ENCODE measurements around the gene CD6.

The CD6 gene

GRCh38 chr11:61011950-61012736 is 40.7 kb downstream of the CD6 start:
- DNase-seq, result no peak

DNA sequence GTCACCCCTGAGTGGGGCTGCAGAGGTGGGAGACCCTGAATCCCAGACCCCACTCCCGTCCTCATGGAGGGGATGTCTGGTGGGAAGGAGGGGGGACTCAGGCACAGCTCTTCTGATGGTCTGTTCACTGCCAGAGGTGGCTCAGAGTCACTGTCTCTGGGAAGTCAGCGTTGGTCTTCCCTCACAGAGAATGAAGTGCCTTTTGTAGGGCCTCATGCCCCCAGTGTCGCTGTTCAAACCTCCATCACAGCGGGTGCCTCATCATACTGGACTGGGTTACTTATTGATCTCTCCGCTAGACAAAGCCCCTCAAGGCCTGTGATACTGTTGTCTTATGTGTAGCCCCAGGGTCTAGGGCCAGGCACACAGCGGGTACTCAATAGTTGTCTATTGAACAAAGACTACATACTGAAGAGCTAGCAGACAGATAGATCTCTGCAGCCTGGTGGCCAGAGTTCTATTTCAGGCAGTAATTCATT is 41.3 kb downstream of the CD6 start:
- no peak for DNase-seq

GRCh38 chr11:61018059-61018458 is 46.6 kb downstream of the CD6 start:
- DNase-seq, result no peak

DNA sequence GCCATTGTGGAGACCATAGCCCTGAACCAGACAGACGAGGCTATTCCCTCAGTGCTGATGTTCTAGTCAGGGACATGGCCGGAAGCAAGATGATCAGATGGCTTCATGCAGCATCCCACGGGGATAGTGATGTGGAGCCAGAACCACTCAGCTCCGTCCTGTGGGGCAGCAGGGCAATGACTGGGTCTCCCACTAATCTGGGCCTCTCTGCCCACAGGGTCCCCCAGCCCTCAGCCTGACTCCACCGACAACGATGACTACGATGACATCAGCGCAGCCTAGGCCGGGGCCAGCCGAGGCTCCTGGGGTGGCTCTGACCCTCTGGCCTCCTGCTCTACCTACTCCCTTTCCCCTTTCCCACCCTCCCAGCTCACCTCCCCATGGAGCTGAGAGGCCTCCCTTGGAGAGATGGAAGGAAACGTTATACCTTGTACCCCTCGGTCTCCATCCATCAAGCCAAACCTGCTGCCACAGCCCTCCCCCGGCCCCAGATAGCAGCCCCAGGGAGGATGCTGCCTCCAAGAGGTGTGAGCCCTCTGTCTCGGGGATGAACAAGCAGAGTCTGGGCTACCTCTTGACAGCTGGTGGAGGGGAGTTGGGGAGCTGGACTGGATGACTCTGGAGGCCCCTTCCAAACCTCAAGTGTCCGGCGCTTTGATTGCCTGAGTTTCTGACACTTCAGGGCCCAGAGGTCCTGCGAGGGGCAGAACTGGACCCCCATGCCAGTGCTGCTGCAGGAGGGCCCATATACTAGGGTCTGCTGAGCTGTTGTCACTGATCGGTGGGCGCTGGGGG is 47.8 kb downstream of the CD6 start:
- DNase-seq, result no peak

DNA sequence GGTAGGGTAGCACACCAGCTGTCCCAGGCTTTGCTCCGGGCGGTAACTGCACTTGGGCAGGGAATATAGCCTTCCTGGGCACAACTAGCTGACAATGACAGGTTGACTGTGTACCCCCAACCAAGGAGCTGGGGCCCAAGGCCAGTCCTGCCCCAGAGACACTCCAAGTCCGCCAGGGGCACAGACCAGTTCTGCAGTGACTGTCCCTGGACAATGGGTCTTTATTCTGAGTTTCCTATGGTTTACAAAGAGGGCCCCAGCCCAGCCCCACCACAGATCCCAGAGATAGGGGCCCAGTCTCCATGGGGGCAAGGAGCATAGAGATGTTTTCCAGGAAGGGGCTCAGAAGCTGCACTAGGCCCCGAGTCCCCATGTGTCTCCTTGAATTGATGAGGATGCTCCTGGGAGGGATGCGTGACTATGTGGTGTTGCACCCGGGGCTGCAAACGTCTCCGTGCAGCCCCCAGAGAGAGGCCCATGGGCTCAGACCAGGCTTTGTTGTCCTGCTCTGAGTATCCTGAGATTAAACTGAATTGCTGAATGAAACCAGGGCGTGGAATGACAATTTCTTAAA is 48.4 kb downstream of the CD6 start:
- no peak for DNase-seq

- no peak for DNase-seq
These were observed 49.2 kb downstream of the CD6 start for GRCh38 chr11:61020551-61021235.

- peak; percentile 85 to 90 for DNase-seq
These were observed 50.3 kb downstream of the CD6 start for GRCh38 chr11:61021661-61022212.

DNA sequence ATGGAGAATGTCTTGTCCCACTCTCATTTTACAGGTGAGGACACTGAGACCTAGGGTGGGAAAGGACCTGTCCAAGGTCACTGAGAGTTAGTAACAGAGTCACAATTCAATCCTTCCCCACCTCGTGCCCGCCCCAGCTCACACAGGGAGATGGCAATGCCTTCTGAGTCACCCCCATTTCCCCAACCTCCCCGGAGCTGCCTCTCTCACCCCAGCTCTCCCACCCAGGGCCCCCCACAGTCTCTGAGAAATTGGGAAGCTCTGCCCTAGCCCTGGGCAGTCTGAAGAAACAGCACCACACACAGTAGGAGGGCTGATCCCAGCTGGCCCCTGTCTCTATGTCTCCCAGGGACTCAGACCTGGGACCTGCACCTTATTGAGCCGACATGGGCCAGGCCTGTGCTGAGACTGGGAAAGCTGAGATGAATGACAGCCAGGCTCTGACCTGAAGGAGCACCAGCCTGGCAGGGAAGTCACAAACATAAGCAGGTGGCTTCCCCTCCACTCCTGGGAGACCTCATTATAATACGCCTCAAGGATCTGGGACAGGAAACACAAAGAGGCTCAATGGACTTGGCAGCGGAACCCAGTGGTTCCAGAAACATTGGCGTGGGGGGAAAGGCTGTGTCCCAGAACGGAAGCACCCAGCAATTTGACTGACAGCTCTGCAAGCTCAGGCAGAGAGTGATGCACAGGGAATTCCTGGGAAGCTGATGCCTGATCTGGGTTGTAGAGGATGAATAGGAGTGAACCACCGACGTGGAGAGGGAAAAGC is 51.0 kb downstream of the CD6 start:
- DNase-seq, result peak in 1 of 2 experiments; percentile 46

GRCh38 chr11:61023086-61023965 is 51.8 kb downstream of the CD6 start:
- peak; percentile 60 to 78 for DNase-seq

DNA sequence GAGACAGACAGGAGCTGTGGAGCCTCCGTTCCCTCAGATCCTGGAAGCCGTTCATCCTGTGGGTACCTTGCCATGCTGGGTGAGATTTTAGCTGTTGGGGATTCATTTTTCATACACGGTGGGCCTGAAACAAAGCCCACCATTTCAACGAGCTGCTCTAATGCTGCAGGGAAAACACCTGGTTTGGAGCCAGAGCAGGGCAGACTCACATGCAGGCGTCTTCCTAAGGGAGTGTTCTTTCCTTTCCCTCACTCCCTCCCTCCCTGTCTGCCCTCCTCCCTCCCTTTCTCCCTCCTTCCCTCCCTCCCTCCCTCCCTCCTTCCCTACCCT is 52.5 kb downstream of the CD6 start:
- DNase-seq, result no peak

- DNase-seq, result peak in 1 of 2 experiments; percentile 35
These were observed 53.7 kb downstream of the CD6 start for GRCh38 chr11:61024938-61025820.

- DNase-seq, result no peak
These were observed 54.3 kb downstream of the CD6 start for GRCh38 chr11:61025821-61026120.

DNA sequence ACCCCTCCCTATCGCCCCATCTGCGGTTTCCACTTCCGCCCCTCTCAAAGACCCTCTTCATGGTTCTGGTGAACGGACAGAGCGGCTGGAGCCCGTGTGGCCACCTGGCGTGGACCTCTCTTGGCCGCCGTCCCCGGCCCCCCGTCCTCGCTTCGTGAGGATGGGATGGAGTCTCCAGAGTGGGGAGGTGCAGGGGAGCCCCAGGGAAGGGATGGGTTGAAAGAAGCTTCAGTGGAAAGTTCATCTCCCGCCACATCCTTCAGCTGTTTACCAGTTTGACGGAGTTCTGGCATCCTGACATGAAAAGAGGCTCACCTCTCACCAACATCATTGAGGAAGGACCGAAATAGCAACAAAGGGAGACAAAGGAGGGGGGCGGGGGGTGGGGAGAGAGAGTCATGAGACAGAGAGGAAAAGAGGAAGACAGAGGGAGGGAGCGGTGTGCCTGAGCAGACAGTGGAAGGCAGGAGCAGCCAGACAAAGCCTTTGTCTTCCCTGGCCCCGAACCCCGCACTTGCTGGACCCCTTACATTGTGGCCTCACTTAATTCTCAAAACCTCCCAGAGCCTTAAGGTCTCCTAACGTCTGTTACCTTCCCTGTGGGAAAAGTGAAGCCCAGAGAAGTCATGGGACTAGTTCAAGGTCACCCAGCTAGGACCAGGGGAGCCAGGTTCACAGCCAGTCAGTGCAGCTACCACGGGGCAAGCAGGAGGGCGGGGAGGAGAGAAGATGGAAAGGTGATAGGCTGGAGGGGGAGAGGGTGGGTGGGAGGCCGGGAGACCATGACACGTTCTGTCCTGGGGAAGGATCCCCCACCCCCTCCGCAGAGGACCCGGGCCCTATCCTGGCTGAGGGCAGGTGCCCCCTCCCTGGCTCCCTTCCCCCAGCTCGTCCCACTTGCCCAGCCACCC is 54.9 kb downstream of the CD6 start:
- peak in 1 of 2 experiments; percentile 44 for DNase-seq

DNA sequence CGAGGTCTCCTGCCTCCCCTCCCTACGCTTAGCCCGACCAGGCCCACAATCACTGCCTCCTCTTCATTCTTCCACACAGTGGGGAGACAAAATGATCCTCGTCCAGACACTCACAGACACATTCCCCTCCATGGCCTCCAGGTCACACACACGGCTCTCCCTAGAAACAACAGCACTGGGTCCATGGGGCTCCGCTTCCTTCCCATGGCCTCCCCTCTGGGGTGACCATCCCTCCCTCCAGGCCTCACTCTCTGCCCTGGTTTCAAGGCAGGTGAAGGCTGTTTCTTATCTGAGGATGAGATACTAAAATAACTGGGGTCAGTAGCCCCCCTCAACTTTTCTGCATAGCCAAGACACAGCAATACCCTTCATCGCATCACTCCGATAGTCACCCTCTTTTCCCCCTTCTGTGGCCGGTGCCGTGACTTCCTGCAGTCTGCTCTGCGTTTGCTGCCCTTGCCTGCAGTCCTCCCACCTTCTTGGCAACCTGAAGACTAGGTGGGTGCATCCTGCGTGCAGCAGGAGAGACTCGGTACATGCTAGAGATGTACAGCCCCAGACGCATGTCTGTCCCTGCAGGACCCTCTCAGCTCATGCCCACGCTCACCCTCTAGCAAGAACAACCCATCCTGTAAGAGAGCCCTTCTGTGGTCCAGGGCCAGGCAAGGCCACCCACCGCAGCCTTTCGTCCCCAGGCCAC is 55.8 kb downstream of the CD6 start:
- peak in 1 of 2 experiments; percentile 48 for DNase-seq

GRCh38 chr11:61028135-61028729 is 56.8 kb downstream of the CD6 start:
- DNase-seq, result peak; percentile 67 to 87

DNA sequence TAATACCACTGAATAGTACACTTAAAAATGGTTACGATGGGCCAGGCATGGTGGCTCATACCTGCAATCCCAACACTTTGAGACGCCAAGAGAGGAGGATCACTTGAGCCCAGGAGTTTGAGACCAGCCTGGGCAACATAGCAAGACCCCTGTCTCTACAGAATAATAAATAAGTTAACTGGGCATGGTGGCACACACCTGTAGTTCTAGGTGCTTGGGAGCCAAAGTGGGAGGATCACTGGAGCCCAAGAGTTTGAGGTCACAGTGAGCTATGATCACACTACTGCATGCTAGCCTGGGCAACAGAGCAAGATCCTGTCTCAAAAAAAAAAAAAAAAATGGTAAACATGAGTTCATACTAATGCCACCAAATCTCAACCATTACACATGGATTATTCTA is 61.3 kb downstream of the CD6 start:
- no peak for DNase-seq

GRCh38 chr11:61033417-61033816 is 61.9 kb downstream of the CD6 start:
- no peak for DNase-seq

- no peak for DNase-seq
These were observed 62.6 kb downstream of the CD6 start for GRCh38 chr11:61034111-61034510.

Measured in stimulated activated CD4-positive, alpha-beta T cell treated with anti-CD3 and anti-CD28 coated beads, Interleukin-4, amount 100 ng/mL, for 4 hours (primary cell).